Measurements from ENCODE around the gene EML6.

The EML6 gene

DNA sequence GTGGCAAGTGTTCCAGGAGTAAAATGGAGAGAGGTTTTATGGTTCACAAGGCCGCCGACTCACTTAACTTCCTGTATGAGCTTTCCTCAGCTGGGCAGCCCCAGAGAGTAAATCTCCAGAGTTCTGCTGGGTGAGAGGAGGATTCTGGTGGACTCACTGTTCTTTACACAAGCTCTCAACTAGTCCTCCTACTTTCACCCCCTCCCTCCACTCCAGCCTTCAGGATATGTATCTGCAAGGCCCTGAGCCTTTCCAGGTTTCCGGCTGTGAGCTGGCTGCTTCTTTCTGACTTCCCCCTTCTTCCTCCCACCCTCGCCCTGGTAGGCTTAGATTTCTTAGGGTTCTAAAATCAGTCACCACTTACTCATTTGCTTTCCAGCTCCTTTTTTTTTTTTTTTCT lies 34.0 kb downstream of the EML6 start:
- DNase-seq (ENCODE audit: low read depth in 2 of 2) = peak in 1 of 2 donors; percentile 1

- DNase-seq (ENCODE audit: low read depth in 2 of 2) = no peak
These were observed 35.5 kb downstream of the EML6 start for GRCh38 chr2:54758951-54759350.

DNA sequence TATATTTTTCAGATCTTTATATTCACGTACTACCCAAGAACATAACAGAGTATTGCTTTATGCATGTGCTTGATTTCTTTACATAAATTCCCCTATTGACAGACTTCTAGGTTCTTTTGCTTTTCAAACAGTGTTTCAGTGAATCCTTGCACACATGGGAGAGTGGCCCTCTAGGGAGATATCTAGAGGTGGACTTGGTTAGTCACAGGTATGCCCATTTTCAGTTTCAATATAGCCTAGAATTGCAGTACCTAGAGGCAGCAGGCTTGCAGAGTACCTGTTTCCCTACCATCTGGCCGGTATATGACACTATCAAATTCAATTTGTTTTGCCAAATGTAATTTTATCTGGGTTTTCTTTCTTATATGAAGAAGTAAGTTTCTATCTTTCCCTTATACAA lies 36.8 kb downstream of the EML6 start:
- no peak for DNase-seq (ENCODE audit: low read depth in 2 of 2)

- peak in 1 of 2 donors; percentile 7 for DNase-seq (ENCODE audit: low read depth in 2 of 2)
These were observed 40.3 kb downstream of the EML6 start for GRCh38 chr2:54763636-54764291.

- no peak for DNase-seq (ENCODE audit: low read depth in 2 of 2)
These were observed 44.5 kb downstream of the EML6 start for GRCh38 chr2:54767921-54768320.

DNA sequence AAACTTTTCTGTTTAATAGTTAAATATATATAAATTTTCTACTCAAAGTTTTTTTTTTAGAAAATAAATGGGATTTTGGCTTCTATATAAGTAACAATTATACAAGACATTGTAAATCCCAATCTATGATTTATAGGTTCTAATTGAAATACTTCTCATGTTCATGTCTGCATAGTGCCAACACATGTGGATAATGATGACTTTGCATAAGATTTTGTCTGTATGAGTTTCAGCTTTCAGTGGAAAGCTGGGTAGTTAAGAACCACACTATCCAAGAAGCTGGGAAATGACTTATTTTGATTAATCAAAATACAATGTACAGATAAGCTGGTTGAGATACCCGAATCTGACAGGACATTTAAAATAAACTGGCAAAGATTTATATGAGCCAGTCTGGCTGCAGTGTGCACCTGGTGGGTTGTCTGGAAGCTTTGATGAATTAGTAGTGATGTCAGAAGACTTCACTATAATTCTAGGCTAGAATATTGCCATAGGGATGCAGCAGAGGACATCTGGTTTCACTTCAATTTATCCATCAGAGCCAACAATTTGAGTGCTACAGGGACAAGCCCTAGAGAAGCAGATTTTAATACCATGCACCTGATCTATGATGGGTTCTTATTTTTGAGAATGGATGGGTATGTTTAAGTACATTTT lies 45.4 kb downstream of the EML6 start:
- no peak for DNase-seq (ENCODE audit: low read depth in 2 of 2)

GRCh38 chr2:54770211-54770610 lies 46.7 kb downstream of the EML6 start:
- DNase-seq (ENCODE audit: low read depth in 2 of 2) = no peak

DNA sequence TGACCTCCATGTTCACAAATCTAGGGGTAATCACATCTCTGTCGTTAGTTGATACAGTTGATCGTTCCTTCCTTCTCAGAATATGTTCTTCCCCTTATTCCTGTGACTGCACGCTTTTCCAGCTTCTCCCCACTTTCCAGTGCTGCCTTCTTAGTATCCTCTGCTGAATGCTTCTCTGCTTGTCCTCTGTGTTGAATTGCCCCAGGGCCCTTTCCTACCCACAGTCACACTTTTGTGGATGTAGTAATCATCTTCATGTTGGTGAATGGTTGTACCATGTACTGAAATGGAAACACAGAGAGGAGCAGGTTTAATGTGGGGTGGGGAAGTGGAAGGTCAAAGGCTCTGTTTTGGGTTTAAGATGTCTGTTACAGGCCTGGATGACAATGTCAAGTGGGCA lies 47.2 kb downstream of the EML6 start:
- no peak for DNase-seq (ENCODE audit: low read depth in 2 of 2)

GRCh38 chr2:54771166-54771885 lies 47.9 kb downstream of the EML6 start:
- DNase-seq (ENCODE audit: low read depth in 2 of 2) = no peak

DNA sequence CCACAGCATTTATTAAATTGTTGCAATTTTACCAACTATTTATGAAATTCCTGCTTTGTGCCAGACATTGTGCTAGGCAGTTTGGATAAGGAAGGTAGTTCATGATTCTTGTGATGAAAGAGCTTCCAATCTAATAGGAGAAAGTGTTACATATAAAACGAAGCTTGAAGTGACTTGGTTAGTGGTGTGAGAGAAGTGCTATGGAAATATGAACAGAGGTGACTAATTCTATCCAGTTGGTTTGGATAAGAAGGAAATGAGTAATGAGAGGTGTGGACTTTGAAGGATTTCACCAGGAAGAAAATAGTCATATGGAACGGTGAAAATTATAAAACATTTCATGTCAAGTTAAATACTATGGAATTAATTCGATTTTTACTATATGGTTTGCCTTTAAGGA lies 48.6 kb downstream of the EML6 start:
- no peak for DNase-seq (ENCODE audit: low read depth in 2 of 2)

DNA sequence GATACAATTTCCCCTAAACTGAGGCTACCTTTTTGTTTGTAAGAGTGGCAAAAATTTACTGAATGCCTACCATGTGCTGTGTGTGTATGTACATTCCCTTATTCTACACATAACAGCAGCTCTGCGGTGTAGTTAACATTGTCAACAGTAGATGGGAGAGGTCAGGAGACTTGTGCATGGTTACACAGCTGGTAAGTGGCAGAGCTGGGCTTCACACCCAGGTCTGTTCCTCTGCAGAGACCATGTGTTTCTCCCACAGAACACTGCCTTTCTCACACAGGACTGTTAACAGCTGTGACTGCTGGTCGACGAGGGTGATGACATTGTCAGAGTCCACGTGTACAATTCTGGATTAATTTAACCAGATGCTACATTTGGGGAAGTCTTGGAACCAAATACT lies 49.1 kb downstream of the EML6 start:
- no peak for DNase-seq (ENCODE audit: low read depth in 2 of 2)

GRCh38 chr2:54773233-54773632 lies 49.8 kb downstream of the EML6 start:
- DNase-seq (ENCODE audit: low read depth in 2 of 2) = no peak

- no peak for DNase-seq (ENCODE audit: low read depth in 2 of 2)
These were observed 50.4 kb downstream of the EML6 start for GRCh38 chr2:54773838-54774237.

DNA sequence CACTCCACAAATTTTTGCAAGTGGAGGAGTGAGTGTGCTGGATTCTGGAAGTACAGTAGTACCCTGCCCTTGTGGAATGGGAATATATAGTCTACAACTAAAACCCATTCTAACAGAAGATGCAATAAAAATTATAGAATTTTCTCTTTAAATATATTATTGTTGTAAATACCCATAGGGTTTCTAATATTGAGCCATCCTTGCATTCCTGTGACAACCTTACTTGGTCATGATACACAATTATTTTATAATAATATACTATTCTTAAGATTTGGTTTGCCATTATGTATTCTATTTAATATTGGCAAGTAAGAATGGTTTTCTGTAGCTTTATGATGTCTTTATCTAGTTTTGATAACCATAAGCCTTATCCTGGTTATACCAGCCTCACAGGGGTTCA lies 52.2 kb downstream of the EML6 start:
- no peak for DNase-seq (ENCODE audit: low read depth in 2 of 2)

GRCh38 chr2:54776494-54776893 lies 53.0 kb downstream of the EML6 start:
- DNase-seq (ENCODE audit: low read depth in 2 of 2) = no peak

DNA sequence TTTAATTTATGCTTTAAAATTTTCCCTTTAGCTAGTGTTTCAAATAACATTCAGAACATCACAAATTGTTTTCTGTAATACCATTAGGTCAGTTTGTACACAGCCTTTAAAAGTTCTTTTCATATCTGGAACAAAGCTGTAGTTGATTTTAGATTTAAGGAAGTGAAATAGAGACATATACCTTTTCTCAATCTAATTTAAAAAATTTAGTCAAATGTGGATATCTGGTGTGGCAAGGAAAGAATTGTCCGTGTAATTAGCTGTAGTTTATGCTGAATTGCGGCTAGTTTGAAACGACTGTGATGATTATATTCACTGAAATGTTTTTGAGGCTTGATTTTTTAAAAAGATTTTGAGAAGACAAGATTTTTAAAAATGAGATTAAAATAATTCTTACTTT lies 59.9 kb downstream of the EML6 start:
- no peak for DNase-seq (ENCODE audit: low read depth in 2 of 2)

DNA sequence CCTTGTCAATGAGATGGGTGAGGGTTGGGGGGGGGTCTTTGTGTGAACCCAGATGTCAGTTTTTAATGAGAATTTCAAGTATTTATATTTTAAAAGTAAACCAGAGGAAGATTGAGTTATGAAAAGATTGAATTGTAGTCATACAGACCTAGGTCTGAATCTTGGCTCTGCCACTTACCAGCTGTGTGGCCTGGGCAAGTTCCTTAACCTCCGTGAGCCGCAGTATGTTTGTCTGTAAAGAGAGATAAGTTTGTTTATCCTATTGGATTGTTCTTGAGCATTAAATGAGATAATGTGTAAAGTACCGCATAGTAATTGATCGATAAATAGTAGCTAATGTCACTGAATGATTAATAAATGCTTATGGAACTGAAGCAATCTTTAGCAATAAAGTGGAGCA lies 63.8 kb downstream of the EML6 start:
- no peak for DNase-seq (ENCODE audit: low read depth in 2 of 2)

DNA sequence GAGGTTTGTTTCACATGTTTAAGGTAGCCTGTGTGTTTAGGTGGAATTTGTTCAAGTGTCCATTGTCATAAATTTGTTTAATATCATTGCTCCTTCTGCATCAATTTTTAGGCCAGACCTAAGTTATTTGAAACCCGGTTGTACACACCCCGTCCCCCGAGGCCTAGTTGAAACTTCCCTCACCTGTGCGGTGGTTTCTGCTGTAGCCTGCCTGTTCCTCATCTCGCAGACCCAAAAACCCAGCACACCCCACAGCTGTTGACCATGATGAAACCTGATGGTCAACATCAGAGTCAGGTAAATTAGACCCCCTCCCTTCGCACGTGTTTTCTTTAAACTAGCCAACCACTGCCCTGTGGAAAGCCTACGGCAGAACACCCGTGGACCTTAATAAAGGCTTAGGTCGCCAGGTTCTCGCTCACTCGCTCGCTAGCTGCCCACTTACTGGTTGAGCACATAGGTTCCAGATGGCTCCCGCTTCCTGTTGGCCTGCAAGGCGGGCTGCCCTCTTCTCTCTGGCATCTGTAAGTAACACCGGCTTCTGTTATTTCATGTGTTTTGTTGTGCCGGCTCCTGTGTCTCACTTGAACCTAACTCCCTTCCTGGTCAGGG lies 64.4 kb downstream of the EML6 start:
- DNase-seq (ENCODE audit: low read depth in 2 of 2) = no peak

GRCh38 chr2:54789878-54790277 lies 66.4 kb downstream of the EML6 start:
- DNase-seq (ENCODE audit: low read depth in 2 of 2) = no peak

DNA sequence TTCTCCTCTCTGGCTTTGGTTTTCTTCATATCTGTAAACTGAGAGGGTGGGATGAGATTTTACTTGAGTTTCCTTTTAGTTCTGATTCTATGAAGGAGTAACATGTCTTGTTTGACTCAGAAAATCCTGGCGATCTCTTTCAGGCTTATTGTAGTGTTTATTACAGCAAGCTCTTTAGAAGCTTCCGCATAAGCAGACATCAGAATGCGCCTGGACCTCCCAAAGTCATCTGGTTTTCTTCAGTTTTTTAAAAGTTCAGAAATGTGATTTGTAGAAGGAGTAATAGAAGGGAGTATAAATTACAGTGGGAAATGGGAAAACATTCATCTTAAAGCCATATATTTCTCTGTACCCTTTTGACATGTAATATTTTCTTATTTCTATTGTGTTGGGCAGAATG lies 68.4 kb downstream of the EML6 start:
- no peak for DNase-seq (ENCODE audit: low read depth in 2 of 2)

- no peak for DNase-seq (ENCODE audit: low read depth in 2 of 2)
These were observed 73.8 kb downstream of the EML6 start for GRCh38 chr2:54797307-54797706.

GRCh38 chr2:54801352-54801751 lies 77.9 kb downstream of the EML6 start:
- no peak for DNase-seq (ENCODE audit: low read depth in 2 of 2)

All from stimulated activated CD4-positive, alpha-beta T cell treated with anti-CD3 and anti-CD28 coated beads, Interleukin-4, amount 100 ng/mL, for 48 hours (primary cell).